OCI-LY7 (cell line): Measurements from ENCODE around the gene CKMT2.

Source experiments
- EZH2phosphoT487 ChIP-seq: fragments of 200-600 bp; sonication (generic); IDR thresholded peaks from 2 replicates; pipeline ENCODE4 v1.6.1; 2018; ENCODE audit warnings: low read depth, borderline replicate concordance, mild to moderate bottlenecking, mixed run types, antibody characterized with exemption, low read length, moderate library complexity, mixed read lengths
- TF ChIP-seq, protein P1 (sequence below): fragments of 200-600 bp; sonication (generic); conservative IDR thresholded peaks from 2 replicates; pipeline ENCODE4 v1.5.1; 2014; ENCODE audit warnings: mild to moderate bottlenecking, antibody characterized with exemption, low read length, moderate library complexity, mixed read lengths

DNA sequence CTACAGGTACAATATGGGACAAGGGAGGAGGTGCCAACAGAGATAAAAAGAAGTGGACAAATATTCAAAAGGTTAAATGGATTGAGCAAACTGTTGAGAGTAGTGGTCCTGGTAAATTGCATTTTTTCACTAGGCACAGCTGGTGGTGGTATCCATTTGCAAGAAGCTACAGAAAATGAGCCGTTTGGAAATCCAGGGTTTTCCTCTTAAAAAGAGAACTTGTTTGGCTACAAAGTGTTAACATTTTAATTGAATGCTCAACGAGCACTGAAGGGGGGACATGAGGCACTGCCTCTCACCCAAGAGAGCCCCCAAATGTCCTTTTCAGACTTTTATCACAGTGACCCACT, 67.8 kb downstream of the CKMT2 start:
- TF ChIP-seq, protein P1, sequence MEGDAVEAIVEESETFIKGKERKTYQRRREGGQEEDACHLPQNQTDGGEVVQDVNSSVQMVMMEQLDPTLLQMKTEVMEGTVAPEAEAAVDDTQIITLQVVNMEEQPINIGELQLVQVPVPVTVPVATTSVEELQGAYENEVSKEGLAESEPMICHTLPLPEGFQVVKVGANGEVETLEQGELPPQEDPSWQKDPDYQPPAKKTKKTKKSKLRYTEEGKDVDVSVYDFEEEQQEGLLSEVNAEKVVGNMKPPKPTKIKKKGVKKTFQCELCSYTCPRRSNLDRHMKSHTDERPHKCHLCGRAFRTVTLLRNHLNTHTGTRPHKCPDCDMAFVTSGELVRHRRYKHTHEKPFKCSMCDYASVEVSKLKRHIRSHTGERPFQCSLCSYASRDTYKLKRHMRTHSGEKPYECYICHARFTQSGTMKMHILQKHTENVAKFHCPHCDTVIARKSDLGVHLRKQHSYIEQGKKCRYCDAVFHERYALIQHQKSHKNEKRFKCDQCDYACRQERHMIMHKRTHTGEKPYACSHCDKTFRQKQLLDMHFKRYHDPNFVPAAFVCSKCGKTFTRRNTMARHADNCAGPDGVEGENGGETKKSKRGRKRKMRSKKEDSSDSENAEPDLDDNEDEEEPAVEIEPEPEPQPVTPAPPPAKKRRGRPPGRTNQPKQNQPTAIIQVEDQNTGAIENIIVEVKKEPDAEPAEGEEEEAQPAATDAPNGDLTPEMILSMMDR, result no peak
- no peak for TF ChIP-seq EZH2phosphoT487
